ENCODE data around the gene DENND1A. TPM values are rescaled to one million over a fixed set of nuclear protein-coding genes. Genes with fewer than 3 reads are reported as not detected.

Gene DENND1A
- total RNA-seq, 1 experiment from 2014 or later, result 19.7 TPM

GRCh38 chr9:123972618-123973017, 42.7 kb upstream of the DENND1A start:
- DNase-seq (ENCODE audit: low read depth, low spot score) (no peak), ATAC-seq (no peak)
- Histone ChIP-seq H3K27me3 (ENCODE audit: control insufficient read depth, insufficient read depth, low read length) (no peaks in the 10 kb centered on the region), H3K27ac (ENCODE audit: low read length) (no peak overlapping the region), H3K4me3 (ENCODE audit: low read depth in 2 of 2, low read length in 2 of 2) (no peak overlapping the region), H3K9me3 (ENCODE audit: control insufficient read depth, insufficient read depth, low read depth, low read length) (no peaks in the 10 kb centered on the region), H3K36me3 (ENCODE audit: control insufficient read depth, insufficient read depth, low read length) (no peaks in the 10 kb centered on the region), H3K4me1 (ENCODE audit: control insufficient read depth, insufficient read depth, low read length) (no peaks in the 10 kb centered on the region)
- TF ChIP-seq REST (IDR thresholded peaks at IDR 0.05; ENCODE audit: insufficient read depth in 1 of 2, low read depth in 2 of 2, low read length in 1 of 2) (no peak), TCF7L2 (IDR thresholded peaks at IDR 0.05; ENCODE audit: low read depth, low read length) (no peak), POLR2AphosphoS5 (IDR thresholded peaks at IDR 0.05; ENCODE audit: low read depth, low read length) (no peak), SIN3A (IDR thresholded peaks at IDR 0.05; ENCODE audit: borderline replicate concordance, insufficient read depth, low read depth, low read length) (no peak)
- intact Hi-C loops (cut with micrococcal nuclease; ENCODE audit: unreplicated experiment) (no loop called here), in situ Hi-C loops (cut with HindIII; ENCODE audit: low pct_unique_long_range_greater_than_20kb, low sequenced_read_pairs) (no loop called here)
- CTCF ChIA-PET, result no interaction called here
- POLR2A ChIA-PET, result no interaction called here
- no TSS peak for BruUV-seq (replicated peaks)

GRCh38 chr9:123967323-123967722, 37.4 kb upstream of the DENND1A start:
- Histone ChIP-seq H3K4me3 (ENCODE audit: low read depth in 2 of 2, low read length in 2 of 2) (no peak overlapping the region), H3K27me3 (ENCODE audit: control insufficient read depth, insufficient read depth, low read length) (no peaks in the 10 kb centered on the region), H3K27ac (ENCODE audit: low read length) (no peak overlapping the region), H3K36me3 (ENCODE audit: control insufficient read depth, insufficient read depth, low read length) (no peaks in the 10 kb centered on the region), H3K4me1 (ENCODE audit: control insufficient read depth, insufficient read depth, low read length) (no peaks in the 10 kb centered on the region), H3K9me3 (ENCODE audit: control insufficient read depth, insufficient read depth, low read depth, low read length) (no peaks in the 10 kb centered on the region)
- BruUV-seq (replicated peaks), result no TSS peak
- CTCF ChIA-PET, result no interaction called here
- intact Hi-C loops (cut with micrococcal nuclease; ENCODE audit: unreplicated experiment), result no loop called here
- ATAC-seq, result no peak
- POLR2A ChIA-PET, result no interaction called here
- TF ChIP-seq TCF7L2 (IDR thresholded peaks at IDR 0.05; ENCODE audit: low read depth, low read length) (no peak), CTCF (IDR thresholded peaks at IDR 0.05) (no peak), REST (IDR thresholded peaks at IDR 0.05; ENCODE audit: insufficient read depth in 1 of 2, low read depth in 2 of 2, low read length in 1 of 2) (no peak), POLR2AphosphoS5 (IDR thresholded peaks at IDR 0.05; ENCODE audit: low read depth, low read length) (no peak), SIN3A (IDR thresholded peaks at IDR 0.05; ENCODE audit: borderline replicate concordance, insufficient read depth, low read depth, low read length) (no peak)
- in situ Hi-C loops (cut with HindIII; ENCODE audit: low pct_unique_long_range_greater_than_20kb, low sequenced_read_pairs), result no loop called here
- no peak for DNase-seq (ENCODE audit: low read depth, low spot score)
